Activated naive CD4-positive, alpha-beta T cell treated with anti-CD3 and anti-CD28 coated beads, Interleukin-2, amount 10 ng/mL, durations not matched to agents 7 days and 5 days (primary cell): ENCODE results near the gene SOX13.

Source experiments
- CTCF ChIA-PET: fragments of 350-600 bp; sonication (Branson Sonifier 250); formaldehyde crosslinking; loops from one replicate; lab custom pipeline; 2021; ENCODE audit warnings: antibody characterized with exemption; lab: Charles Lee
- DNase-seq: peaks from one replicate; pipeline ENCODE4 v3.0.0-alpha.2; 2020
- H3K27ac Mint-ChIP-seq: one replicate; pipeline ENCODE4 v1.8.0; 2021; ENCODE audit warnings: mild to moderate bottlenecking, moderate library complexity, mixed read lengths
- H3K27me3 Mint-ChIP-seq: one replicate; pipeline ENCODE4 v1.8.0; 2021; ENCODE audit warnings: mild to moderate bottlenecking, mixed read lengths
- H3K36me3 Mint-ChIP-seq: one replicate; pipeline ENCODE4 v1.8.0; 2021; ENCODE audit warnings: mixed read lengths
- H3K4me1 Mint-ChIP-seq: one replicate; pipeline ENCODE4 v1.8.0; 2021; ENCODE audit warnings: mixed read lengths
- H3K4me3 Mint-ChIP-seq: one replicate; pipeline ENCODE4 v1.8.0; 2021; ENCODE audit warnings: mild to moderate bottlenecking, moderate library complexity, mixed read lengths
- H3K9me3 Mint-ChIP-seq: one replicate; pipeline ENCODE4 v1.8.0; 2021; ENCODE audit warnings: mixed read lengths

The SOX13 gene

DNA sequence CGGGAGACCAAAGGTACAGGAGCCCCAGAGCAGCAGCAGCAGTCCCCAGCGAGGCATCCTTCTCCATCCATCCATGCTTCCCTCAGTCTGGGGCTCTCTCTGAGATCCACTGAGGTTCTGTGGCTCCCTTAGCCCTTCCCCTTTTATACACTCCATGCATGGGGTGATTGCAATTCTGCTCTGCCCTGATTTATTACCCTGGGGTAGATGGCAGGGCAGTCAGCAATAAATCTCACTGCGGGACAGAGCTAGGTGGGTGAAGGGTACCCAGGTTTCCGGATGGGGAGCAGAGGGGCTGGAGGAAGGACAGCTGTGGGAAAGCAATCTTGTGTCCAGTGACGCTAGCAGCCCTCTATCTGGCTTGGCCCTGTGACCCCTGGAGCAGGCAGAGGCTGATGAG is 93.3 kb downstream of the SOX13 start, which contains the start of gene REN:
Gene REN, minus strand, starts transcription at position 119 of the 400 bp plus-strand sequence. Its CDS starts 44 bp downstream, at position 75.
- no peak for DNase-seq
- peaks cover 6% of the 10 kb centered on the region for H3K27me3 Mint-ChIP-seq
- H3K9me3 Mint-ChIP-seq, result peaks cover 31% of the 10 kb centered on the region
- no peaks in the 10 kb centered on the region for H3K4me1 Mint-ChIP-seq
- H3K36me3 Mint-ChIP-seq, result no peaks in the 10 kb centered on the region
- H3K27ac Mint-ChIP-seq, result no peak within 1 kb of the TSS
- no peak within 1 kb of the TSS for H3K4me3 Mint-ChIP-seq
- CTCF ChIA-PET, result interaction anchor here (0.9 to 9.7 kb wide), 5 partner anchors 40 to 232 kb away, joined by 3 to 88 read pairs (median 4); partner anchors contain the start of gene GOLT1A

DNA sequence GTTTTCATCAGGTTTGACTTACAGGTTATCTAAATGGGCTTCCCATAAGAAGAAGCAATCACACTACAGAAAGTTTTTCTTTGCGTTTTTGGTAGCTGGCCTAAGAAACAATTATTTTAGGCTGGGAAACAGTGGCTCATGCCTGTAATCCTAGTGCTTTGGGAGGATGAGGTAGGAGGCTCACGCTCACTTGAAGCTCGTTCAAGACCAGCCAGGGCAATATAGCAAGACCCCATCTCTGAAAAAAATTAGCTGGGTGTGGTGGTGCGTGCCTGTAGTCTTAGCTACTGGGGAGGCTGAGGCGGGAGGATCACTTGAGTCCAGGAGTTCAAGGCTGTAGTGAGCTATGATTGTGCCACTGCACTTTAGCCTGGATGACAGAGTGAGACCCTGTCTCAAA is 94.8 kb downstream of the SOX13 start:
- no peaks in the 10 kb centered on the region for H3K4me1 Mint-ChIP-seq
- H3K27ac Mint-ChIP-seq, result no peak overlapping the region
- peaks cover 41% of the 10 kb centered on the region for H3K9me3 Mint-ChIP-seq
- peaks cover 8% of the 10 kb centered on the region for H3K27me3 Mint-ChIP-seq
- H3K36me3 Mint-ChIP-seq, result no peaks in the 10 kb centered on the region
- no peak overlapping the region for H3K4me3 Mint-ChIP-seq
- DNase-seq, result no peak
- CTCF ChIA-PET, result interaction anchor here (1.1 to 9.7 kb wide), 4 partner anchors 13 to 231 kb away, joined by 3 to 88 read pairs (median 4); no protein-coding TSS in a partner anchor

DNA sequence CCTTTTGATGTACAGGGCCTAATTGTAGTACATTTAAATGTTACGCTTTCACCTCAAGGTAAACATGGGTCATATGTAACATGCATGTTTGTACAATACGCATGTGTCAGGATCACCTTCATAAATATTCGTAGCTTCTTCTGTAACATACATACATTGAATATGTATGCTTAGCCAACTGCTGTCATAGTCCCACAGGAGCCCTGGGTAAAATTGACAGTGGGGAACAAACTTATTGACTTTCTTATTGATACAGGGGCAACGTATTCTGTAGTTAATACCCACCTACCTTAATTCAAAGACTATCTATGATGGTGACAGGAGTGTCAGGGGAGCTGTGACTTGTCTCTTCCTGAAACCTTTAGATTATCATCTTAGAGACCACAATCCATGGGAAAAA is 96.9 kb downstream of the SOX13 start:
- Mint-ChIP-seq H3K27me3 (peaks cover 10% of the 10 kb centered on the region), H3K27ac (no peak overlapping the region), H3K9me3 (peaks cover 46% of the 10 kb centered on the region), H3K4me1 (no peaks in the 10 kb centered on the region), H3K36me3 (no peaks in the 10 kb centered on the region), H3K4me3 (no peak overlapping the region)
- CTCF ChIA-PET, result interaction anchor here (0.8 kb wide), 1 partner anchor 229 kb away, joined by 3 read pairs; no protein-coding TSS in a partner anchor
- DNase-seq, result no peak

GRCh38 chr1:204170494-204171155 is 97.7 kb downstream of the SOX13 start:
- Mint-ChIP-seq H3K4me1 (no peaks in the 10 kb centered on the region), H3K36me3 (no peaks in the 10 kb centered on the region), H3K27ac (no peak overlapping the region), H3K4me3 (no peak overlapping the region), H3K27me3 (peaks cover 10% of the 10 kb centered on the region), H3K9me3 (peaks cover 46% of the 10 kb centered on the region)
- no peak for DNase-seq
- CTCF ChIA-PET, result no interaction called here

DNA sequence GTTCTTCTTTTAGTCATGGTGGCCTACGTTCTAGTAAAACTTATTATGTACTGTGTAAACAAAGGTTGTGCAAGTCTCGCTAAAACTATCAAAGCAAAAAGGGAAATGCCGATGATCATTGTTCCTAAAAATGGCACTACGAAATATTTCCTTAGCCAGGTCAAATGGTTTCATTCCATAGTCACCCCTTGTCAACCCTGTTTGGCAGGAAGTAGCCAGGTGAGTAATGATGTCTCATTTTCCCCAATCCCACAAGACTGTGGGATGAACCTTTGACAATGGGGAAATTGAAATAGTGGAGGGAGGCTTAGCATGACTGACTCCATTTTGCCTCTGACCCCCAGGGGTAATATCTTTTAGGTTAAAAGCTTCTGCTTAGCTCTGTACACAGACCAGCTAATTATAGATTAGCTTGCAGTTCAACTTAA is 98.8 kb downstream of the SOX13 start:
- no peak for DNase-seq
- Mint-ChIP-seq H3K27me3 (peaks cover 4% of the 10 kb centered on the region), H3K36me3 (no peaks in the 10 kb centered on the region), H3K4me3 (no peak overlapping the region), H3K27ac (no peak overlapping the region), H3K9me3 (peaks cover 46% of the 10 kb centered on the region), H3K4me1 (no peaks in the 10 kb centered on the region)
- CTCF ChIA-PET, result no interaction called here

DNA sequence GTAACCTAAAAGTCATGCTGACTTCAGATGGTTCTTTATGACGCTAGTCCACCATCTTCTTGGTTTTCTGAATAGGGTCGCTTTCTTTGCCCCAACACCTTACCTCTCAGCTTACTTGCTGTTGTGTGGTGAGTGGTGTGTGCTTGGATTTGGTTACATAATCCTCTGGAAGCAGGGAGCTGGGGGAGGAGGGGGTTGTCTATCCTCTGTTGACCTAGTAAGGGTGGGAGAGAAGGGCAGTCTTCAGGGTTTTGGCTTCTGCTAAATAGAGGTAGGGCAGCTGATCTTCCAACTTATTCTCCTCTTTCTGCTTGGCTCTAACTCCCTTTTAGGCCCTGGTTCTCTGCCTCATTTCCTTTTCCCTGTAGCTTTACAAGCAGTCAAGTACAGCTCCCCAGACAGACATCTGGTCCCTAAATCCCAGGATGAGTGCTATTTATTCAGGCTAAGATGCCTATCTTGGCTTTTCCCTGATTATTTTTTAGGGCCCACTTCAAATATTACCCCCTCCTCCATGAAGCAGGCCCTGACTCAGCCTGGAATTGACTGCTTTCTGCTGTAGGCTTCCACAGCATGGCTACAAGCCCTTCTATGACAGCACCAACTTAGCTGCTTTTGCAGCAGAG is 99.6 kb downstream of the SOX13 start:
- CTCF ChIA-PET, result interaction anchor here (0.6 to 1.0 kb wide), 2 partner anchors 9 to 191 kb away, joined by 3 read pairs; no protein-coding TSS in a partner anchor
- Mint-ChIP-seq H3K27me3 (peaks cover 4% of the 10 kb centered on the region), H3K27ac (no peak overlapping the region), H3K4me3 (no peak overlapping the region), H3K9me3 (peaks cover 41% of the 10 kb centered on the region), H3K36me3 (no peaks in the 10 kb centered on the region), H3K4me1 (no peaks in the 10 kb centered on the region)
- no peak for DNase-seq

DNA sequence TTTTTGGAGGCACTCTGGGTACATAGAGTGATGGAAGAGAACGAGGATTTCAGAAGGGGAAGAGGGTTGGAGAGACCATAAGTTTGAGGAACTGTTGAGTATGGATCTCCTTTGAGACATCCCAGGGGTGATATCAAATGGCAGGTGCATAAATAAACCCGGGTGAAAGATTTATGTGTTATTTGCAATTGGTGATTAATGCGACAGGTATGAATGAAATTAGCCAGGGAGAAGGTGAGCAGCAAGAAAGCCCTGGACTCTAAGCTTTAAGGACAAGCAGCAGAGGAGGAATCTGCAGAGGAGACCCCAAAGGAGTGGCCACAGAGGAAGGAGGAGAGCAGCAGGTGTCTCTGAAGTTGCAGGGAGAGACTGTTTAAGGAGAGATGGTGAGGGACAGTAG is 102.0 kb downstream of the SOX13 start:
- Mint-ChIP-seq H3K27me3 (peaks cover 17% of the 10 kb centered on the region), H3K27ac (no peak overlapping the region), H3K36me3 (no peaks in the 10 kb centered on the region), H3K4me1 (no peaks in the 10 kb centered on the region), H3K9me3 (peaks cover 25% of the 10 kb centered on the region), H3K4me3 (no peak overlapping the region)
- no peak for DNase-seq
- CTCF ChIA-PET, result interaction anchor here (0.8 kb wide), 1 partner anchor 31 kb away, joined by 4 read pairs; no protein-coding TSS in a partner anchor

DNA sequence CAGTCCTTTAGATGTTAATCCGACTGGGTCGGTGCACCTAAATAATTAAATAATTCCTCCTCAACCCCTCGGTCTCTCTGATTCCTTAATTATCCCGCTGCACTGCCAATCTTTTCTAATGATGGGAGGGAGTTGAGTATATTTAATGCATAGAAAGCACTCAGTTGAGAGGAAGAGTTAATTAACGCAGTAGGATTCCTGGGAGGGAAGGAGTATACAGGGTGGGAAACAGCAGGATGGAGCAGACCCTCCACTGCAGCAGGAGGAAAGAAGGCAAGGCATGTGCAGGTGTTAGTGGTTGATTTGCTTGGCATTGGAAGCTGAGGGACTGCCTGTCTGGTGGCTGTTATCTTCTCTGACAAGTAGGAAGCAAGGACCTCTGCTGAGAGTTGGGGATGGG is 103.1 kb downstream of the SOX13 start:
- Mint-ChIP-seq H3K36me3 (no peaks in the 10 kb centered on the region), H3K4me1 (no peaks in the 10 kb centered on the region), H3K27me3 (peaks cover 24% of the 10 kb centered on the region), H3K9me3 (peaks cover 14% of the 10 kb centered on the region), H3K4me3 (no peak overlapping the region), H3K27ac (no peak overlapping the region)
- no peak for DNase-seq
- CTCF ChIA-PET, result no interaction called here

DNA sequence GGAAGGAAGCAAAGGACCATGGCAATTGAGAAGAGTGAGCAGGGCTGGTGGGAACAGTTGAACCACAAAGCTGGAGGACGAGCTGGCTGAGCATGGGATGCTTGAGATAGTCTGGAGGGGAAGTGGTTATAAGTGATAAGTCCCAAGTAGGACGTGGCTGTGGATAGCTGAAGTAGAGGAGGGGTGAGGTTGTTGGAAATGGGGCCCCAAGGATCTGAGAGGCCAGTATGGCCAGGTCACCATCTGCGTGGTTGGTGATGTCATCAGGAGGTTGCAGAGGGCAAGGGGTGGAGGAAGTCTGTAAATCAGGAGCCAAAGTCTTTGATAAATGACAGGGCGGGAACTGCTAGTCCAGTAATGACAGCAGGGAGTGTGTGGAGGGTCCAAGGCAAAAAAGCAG is 104.2 kb downstream of the SOX13 start:
- CTCF ChIA-PET, result interaction anchor here (0.6 to 1.9 kb wide), 2 partner anchors 15 to 30 kb away, joined by 3 to 6 read pairs; no protein-coding TSS in a partner anchor
- no peak overlapping the region for H3K27ac Mint-ChIP-seq

More for the DNA sequence above, 104.2 kb downstream of the SOX13 start:
- Mint-ChIP-seq H3K9me3 (peaks cover 8% of the 10 kb centered on the region), H3K27me3 (peaks cover 24% of the 10 kb centered on the region), H3K4me3 (no peak overlapping the region), H3K4me1 (no peaks in the 10 kb centered on the region), H3K36me3 (no peaks in the 10 kb centered on the region)
- no peak for DNase-seq
